OCI-LY7 (cell line): ENCODE measurements around the gene ICAM2. TPM values are rescaled to one million over a fixed set of nuclear protein-coding genes. Genes with fewer than 3 reads are reported as not detected.

Source experiments
- BruUV-seq: library from RNA; stranded (reverse); fragments of 400-500 nt; replicated peaks from 2 replicates; lab custom pipeline; 2021; lab: Mats Ljungman, UMichigan
- CTCF ChIA-PET: fragments of 300-600 bp; sonication (Branson Sonifier 250); formaldehyde crosslinking; loops from one replicate; lab custom pipeline; 2022; ENCODE audit warnings: antibody characterized with exemption; ENCODE audit not compliant: unreplicated experiment; lab: Charles Lee
- POLR2A ChIA-PET: fragments of 300-600 bp; sonication (Branson Sonifier 250); formaldehyde crosslinking; loops from one replicate; lab custom pipeline; 2022; ENCODE audit warnings: antibody characterized with exemption; lab: Charles Lee
- DNase-seq: peaks from one replicate; pipeline ENCODE4 v3.0.0-alpha.2; 2015; ENCODE audit warnings: low spot score
- H2AFZ ChIP-seq: fragments of 200-600 bp; sonication (generic), shearing (Covaris generic); 2 replicates; pipeline ENCODE4 v1.6.1; 2014; ENCODE audit warnings: mild to moderate bottlenecking, antibody characterized with exemption, low read length, moderate library complexity
- H3K27ac ChIP-seq: fragments of 200-600 bp; sonication (generic); 2 replicates; pipeline ENCODE4 v1.5.1; 2014; ENCODE audit warnings: mixed run types, low read depth, mild to moderate bottlenecking, moderate library complexity, low read length, inconsistent platforms; ENCODE audit not compliant: poor library complexity, severe bottlenecking
- H3K36me3 ChIP-seq: fragments of 200-600 bp; sonication (generic); 2 replicates; pipeline ENCODE4 v1.6.1; 2014; ENCODE audit warnings: mild to moderate bottlenecking, antibody characterized with exemption, low read length, moderate library complexity, mixed read lengths; ENCODE audit not compliant: insufficient read depth
- H3K4me1 ChIP-seq: fragments of 200-600 bp; sonication (generic); 2 replicates; pipeline ENCODE4 v1.5.1; 2014; ENCODE audit warnings: mild to moderate bottlenecking, low read length; ENCODE audit not compliant: insufficient read depth, poor library complexity, severe bottlenecking
- H3K4me2 ChIP-seq: fragments of 200-600 bp; sonication (generic); 2 replicates; pipeline ENCODE4 v1.6.1; 2014; ENCODE audit warnings: mild to moderate bottlenecking, low read length
- H3K4me3 ChIP-seq: fragments of 200-600 bp; sonication (generic); 2 replicates; pipeline ENCODE4 v1.5.1; 2014; ENCODE audit warnings: mild to moderate bottlenecking, low read depth, low read length; ENCODE audit not compliant: poor library complexity, severe bottlenecking
- H3K79me2 ChIP-seq: fragments of 200-600 bp; sonication (generic); 2 replicates; pipeline ENCODE4 v1.6.1; 2016; ENCODE audit warnings: low read depth, mild to moderate bottlenecking, low read length, moderate library complexity, mixed read lengths; ENCODE audit not compliant: insufficient read depth
- H3K9me2 ChIP-seq: fragments of 200-600 bp; sonication (generic); 2 replicates; pipeline ENCODE4 v1.6.1; 2016; ENCODE audit warnings: mild to moderate bottlenecking, low read length, mixed read lengths; ENCODE audit not compliant: insufficient read depth
- H3K9me3 ChIP-seq: fragments of 200-600 bp; sonication (generic); 2 replicates; pipeline ENCODE4 v1.6.1; 2014; ENCODE audit warnings: mild to moderate bottlenecking, mixed run types, low read length, mixed read lengths
- H4K20me1 ChIP-seq: fragments of 200-600 bp; sonication (generic); 2 replicates; pipeline ENCODE4 v1.6.1; 2014; ENCODE audit warnings: mild to moderate bottlenecking, antibody characterized with exemption, low read length, moderate library complexity, mixed read lengths; ENCODE audit not compliant: insufficient read depth
- EZH2phosphoT487 ChIP-seq: fragments of 200-600 bp; sonication (generic); IDR thresholded peaks from 2 replicates; pipeline ENCODE4 v1.6.1; 2018; ENCODE audit warnings: low read depth, borderline replicate concordance, mild to moderate bottlenecking, mixed run types, antibody characterized with exemption, low read length, moderate library complexity, mixed read lengths
- intact Hi-C: fragments of 100-400 bp; cut with micrococcal nuclease; formaldehyde crosslinking; loops from one replicate; pipeline ENCODE4 v1.10.0; 2022; ENCODE audit not compliant: unreplicated experiment
- total RNA-seq, 2 experiments: library from RNA; depleted of rRNA in 1 of 2; stranded (reverse); fragments of >200 nt in 1 of 2; shearing (Covaris generic) in 1 of 2; gene quantifications; 2 replicates each; pipeline ENCODE4 v1.2.3, GENCODE V29; 2014 to 2022
- TF ChIP-seq, protein P1 (sequence below): fragments of 200-600 bp; sonication (generic); conservative IDR thresholded peaks from 2 replicates; pipeline ENCODE4 v1.5.1; 2014; ENCODE audit warnings: mild to moderate bottlenecking, antibody characterized with exemption, low read length, moderate library complexity, mixed read lengths

Gene ICAM2
- total RNA-seq, 2 experiments from 2014 or later: 88.7 to 112 TPM

DNA sequence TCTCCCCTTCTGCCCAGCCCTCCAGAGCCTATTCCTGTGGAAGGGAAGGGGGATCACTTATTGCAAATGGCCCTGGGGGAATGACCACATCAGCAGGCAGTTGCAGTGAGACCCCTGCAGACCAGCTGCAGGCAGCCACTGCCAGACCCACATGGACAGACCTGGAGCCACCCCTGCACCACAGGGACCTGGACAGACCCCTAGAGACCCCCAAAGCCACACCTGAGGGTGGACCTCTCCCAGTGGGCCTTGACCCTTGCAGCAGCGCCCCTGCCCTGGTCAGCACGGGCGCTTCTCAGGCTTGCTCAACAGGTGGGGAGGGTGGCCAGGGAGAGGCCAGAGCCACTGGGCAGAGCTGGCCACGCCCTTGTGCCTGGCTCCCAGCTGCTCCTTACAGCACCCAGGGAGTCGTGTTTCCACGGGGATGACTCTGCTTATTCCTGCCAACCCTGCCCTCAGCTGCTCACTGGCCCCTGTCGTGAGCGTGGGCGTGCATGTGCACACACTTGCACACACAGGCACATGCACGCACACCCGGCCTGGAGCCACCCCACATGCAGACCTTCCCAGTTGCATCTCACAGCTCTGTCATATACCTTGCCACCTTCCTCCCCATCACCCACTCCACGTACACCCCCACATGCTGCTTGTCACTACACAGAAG lies 46.4 kb downstream of the ICAM2 start:
- H3K4me3 ChIP-seq: no peak overlapping the region
- H3K27ac ChIP-seq: no peak overlapping the region
- H3K36me3 ChIP-seq: no peaks in the 10 kb centered on the region
- no peaks in the 10 kb centered on the region for H3K9me2 ChIP-seq
- ChIA-PET POLR2A (no interaction called here), CTCF (no interaction called here)
- H3K79me2 ChIP-seq: no peaks in the 10 kb centered on the region
- intact Hi-C loops: no loop called here
- H3K9me3 ChIP-seq: no peaks in the 10 kb centered on the region
- H2AFZ ChIP-seq: no peak overlapping the region
- no peaks in the 10 kb centered on the region for H4K20me1 ChIP-seq
- H3K4me2 ChIP-seq: no peak overlapping the region
- TF ChIP-seq, protein P1, sequence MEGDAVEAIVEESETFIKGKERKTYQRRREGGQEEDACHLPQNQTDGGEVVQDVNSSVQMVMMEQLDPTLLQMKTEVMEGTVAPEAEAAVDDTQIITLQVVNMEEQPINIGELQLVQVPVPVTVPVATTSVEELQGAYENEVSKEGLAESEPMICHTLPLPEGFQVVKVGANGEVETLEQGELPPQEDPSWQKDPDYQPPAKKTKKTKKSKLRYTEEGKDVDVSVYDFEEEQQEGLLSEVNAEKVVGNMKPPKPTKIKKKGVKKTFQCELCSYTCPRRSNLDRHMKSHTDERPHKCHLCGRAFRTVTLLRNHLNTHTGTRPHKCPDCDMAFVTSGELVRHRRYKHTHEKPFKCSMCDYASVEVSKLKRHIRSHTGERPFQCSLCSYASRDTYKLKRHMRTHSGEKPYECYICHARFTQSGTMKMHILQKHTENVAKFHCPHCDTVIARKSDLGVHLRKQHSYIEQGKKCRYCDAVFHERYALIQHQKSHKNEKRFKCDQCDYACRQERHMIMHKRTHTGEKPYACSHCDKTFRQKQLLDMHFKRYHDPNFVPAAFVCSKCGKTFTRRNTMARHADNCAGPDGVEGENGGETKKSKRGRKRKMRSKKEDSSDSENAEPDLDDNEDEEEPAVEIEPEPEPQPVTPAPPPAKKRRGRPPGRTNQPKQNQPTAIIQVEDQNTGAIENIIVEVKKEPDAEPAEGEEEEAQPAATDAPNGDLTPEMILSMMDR: no peak
- no peak for TF ChIP-seq EZH2phosphoT487
- peaks cover 4% of the 10 kb centered on the region for H3K4me1 ChIP-seq
- no peak for DNase-seq
- no TSS peak for BruUV-seq

DNA sequence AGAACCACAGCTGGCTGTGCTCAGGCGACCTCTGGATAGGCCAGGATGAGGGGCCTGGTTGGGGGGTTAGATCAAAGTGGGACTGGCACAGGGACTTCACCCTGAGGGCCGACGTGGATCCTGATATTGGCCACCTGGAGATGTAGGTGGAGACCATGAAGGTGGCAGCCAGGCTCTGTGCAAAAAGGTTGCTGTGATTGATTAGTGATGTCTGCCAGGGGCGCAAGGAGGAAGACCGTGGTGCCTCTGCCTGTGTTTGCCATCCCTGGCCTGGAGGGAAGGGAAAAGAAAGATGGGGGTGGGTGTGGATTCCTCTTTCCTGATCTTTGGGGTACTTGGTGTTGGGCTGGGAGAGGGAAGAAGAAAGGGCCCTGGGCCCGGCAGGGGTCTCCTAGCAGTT lies 47.2 kb downstream of the ICAM2 start:
- ChIA-PET CTCF (no interaction called here), POLR2A (no interaction called here)
- BruUV-seq: no TSS peak
- H3K4me3 ChIP-seq: no peak overlapping the region
- H4K20me1 ChIP-seq: no peaks in the 10 kb centered on the region
- no peaks in the 10 kb centered on the region for H3K36me3 ChIP-seq
- intact Hi-C loops: no loop called here
- no peak overlapping the region for H2AFZ ChIP-seq
- H3K9me2 ChIP-seq: no peaks in the 10 kb centered on the region
- no peak for DNase-seq
- TF ChIP-seq, protein P1: no peak
- no peak for TF ChIP-seq EZH2phosphoT487
- H3K79me2 ChIP-seq: no peaks in the 10 kb centered on the region
- no peaks in the 10 kb centered on the region for H3K9me3 ChIP-seq
- H3K4me1 ChIP-seq: peaks cover 4% of the 10 kb centered on the region
- no peak overlapping the region for H3K27ac ChIP-seq
- no peak overlapping the region for H3K4me2 ChIP-seq

DNA sequence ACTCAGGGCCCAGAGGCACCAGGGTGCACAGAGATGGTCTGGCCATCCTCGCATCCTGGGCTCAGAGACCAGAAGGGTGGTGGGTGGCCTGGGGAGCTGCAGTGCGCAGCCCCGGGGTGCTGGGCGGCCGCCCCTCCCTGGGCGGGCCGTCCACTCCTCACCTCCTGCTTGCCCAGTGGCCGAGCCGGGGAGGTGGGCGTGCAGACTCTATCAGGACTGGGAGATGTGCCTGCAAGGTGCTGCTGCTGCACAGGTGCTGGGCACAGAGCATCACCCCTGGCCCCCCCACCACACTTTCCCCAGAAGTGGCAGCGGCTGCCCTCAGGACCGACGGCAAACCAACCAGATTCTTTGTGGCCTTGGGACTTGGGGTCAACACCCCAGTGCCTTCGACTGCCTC lies 47.6 kb downstream of the ICAM2 start, which contains the start of gene SCN4A:
Gene SCN4A (minus strand): TSS at position 123 of the 400 bp plus-strand sequence. CDS start 77 bp downstream, at position 46.
- Histone ChIP-seq H2AFZ (no peak within 1 kb of the TSS), H4K20me1 (no peaks in the 10 kb centered on the region), H3K4me2 (no peak within 1 kb of the TSS), H3K9me3 (no peaks in the 10 kb centered on the region), H3K79me2 (no peaks in the 10 kb centered on the region), H3K36me3 (no peaks in the 10 kb centered on the region), H3K27ac (no peak within 1 kb of the TSS), H3K4me1 (peaks cover 4% of the 10 kb centered on the region), H3K9me2 (no peaks in the 10 kb centered on the region), H3K4me3 (no peak within 1 kb of the TSS)
- ChIA-PET POLR2A (no interaction called here), CTCF (no interaction called here)
- no TSS peak for BruUV-seq
- TF ChIP-seq EZH2phosphoT487: no peak
- TF ChIP-seq, protein P1: no peak
- intact Hi-C loops: no loop called here
- no peak for DNase-seq
